Measurements from ENCODE around the gene BCKDHA.
A peak's percentile ranks its signal among the peaks of the same experiment; 100 is the strongest.
"Not testable (repeated sequence)": the region's sequence is repeated elsewhere in the genome, so short reads cannot be mapped to it uniquely, and the experiment has no call there.

The BCKDHA gene

DNA sequence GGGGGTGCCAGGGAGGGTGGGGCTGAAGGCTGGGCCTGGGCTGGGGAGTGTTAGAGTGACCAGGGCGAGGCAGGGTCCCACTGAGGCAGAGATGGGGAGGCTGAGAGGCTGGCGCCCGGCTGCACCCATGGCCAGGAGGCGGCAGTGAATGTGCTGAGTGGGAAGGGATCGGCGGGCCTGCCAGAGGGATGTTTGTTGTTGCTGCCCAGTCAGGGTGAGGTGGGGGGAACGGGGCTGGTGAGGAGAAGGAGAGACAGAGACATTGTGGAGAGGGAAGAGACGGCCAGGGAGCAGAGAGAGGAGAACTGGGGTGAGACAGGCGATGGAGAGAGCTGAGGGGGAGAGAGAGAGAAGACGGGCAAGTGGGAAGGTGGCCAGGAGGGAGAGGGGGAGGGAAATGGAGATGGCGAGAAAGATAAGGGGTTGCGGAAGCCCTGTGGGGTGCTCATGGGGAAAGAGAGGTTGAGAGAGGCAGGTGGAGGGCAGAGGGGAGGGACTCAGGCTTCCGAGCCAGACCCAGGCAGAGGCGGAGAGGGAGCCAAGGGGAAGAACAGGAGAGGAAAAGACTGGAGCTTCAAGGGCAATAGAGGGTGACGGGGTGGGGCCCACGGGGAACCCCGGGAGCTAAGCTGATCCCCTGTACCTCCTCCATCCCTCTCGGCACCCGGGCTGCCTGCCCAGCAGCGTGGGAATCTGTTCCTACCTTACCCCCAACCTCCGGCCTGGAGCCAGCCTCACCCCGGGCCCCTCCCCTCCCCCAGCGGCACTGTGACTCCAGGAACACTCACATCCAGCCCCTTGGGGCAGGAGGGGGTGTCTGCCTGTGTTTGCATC lies 30.2 kb downstream of the BCKDHA start:
- DNase-seq: no peak

DNA sequence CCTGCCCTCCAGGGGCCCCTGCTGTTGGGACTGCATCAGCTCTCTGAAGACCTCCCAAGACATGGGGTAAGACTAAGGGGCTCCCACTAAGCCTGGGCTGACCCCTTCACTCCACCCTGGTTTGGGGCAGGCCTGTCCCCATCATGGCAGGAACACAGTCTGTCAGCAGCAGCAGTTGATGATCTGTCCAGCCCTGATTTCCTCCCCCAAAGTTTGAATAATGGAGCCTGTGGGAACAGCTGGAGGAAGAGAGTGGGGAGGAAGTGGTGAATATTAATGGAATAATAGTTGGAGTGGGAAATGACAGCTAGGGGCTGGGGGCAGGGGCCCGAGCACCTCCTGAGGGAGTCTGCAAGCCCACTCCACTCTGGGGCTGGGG lies 30.9 kb downstream of the BCKDHA start:
- DNase-seq: no peak

DNA sequence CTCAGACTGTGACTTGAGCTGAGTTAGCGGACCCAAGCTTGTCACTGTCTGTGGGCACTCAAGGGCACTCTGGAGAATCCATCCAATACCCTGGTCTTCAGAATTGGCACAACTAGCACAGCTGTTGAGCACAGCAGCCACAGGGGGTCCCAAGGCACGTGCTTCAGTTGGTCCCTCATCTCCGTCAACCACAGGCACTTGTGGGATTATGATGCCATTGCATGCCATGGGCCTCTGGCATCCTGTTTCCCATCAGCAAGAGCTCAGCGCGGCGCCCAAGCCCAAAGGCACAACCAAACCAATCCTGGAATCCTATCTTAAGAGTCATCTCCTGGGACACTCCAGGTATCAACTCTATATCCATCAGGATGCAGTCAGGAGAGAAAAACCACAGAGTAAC lies 33.3 kb downstream of the BCKDHA start:
- DNase-seq: no peak

DNA sequence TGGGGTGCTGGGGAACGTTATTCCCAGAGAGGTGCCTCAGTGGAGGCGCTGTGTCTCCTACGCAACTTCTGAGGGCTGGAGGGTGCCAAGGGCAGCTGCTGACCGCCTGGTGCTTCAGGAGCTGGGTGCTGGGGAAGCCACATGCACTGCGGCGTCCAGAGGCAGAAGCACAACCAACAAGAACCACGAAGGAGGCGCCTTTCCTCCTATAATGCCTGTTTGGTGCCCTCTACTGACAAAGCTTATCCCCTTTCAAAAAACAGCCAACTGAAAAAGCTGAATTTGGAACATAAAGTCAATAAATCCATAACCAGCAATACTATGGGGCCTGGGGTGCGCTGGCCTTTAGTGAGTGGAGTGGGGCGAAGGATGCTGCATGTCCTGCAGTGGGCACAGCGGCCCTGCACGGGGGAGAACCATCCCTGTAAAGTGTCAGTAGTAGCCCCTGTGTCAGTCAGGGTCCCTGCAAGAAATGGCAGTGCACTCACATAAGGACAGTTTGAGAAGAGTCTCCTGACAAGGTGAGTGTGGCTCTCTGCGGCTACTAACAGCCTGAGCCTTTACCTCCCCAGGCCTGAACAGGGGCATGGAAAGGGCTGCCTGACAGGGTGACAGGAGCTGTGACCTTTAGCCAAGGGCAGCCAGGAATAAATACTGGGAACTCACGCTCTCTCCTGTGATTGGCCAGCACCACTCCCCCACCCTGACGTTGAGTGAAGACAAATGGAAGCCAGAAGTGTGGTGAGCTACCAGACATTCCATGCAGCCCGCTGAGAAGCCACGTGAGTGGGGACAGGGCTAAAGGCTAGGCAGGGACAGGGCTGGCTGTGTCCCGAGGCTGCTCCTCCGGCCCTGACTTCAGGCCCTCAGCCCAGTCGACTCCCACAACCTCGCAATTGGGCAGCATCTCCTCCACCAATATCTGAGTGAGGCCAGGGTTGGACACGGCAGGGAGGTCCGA lies 34.1 kb downstream of the BCKDHA start:
- DNase-seq: peak; percentile 25

DNA sequence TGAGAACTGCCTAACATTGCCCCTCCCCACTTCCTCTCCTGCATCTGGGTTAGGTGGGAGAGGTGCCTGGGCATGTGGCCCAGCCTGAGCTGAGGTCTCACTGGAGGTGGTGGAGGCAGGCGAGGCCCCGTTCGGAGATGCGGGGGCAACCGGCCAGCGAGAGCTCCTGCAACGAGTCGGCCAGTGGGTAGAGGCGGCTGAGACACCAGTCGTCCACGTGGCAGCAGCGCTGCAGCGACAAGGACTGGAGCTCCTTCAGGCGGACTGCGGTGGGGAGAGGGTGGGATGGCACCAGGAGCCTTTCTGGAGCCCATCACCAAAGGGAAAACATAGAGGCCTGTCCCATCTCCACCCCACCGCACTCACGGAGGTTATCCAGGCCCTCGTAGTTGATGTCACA lies 35.6 kb downstream of the BCKDHA start:
- no peak for DNase-seq

DNA sequence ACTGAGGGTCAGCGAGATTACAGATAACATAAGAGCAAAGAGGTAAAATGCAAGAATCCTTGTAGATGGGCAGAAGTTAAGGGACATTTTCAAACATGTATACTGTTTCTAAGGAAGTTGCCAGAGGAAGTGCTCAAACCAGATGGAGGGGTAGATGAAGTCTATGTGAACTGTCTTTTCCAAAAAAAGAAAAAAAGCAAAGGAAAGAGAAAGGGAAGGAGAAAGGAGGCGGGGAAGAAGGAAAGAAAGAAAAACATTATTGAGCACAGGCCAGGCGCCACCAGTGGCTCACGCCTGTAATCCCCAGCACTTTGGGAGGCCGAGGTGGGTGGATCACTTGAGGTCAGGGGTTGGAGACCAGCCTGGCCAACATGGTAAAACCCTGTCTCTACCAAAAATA lies 36.8 kb downstream of the BCKDHA start:
- DNase-seq: no peak

DNA sequence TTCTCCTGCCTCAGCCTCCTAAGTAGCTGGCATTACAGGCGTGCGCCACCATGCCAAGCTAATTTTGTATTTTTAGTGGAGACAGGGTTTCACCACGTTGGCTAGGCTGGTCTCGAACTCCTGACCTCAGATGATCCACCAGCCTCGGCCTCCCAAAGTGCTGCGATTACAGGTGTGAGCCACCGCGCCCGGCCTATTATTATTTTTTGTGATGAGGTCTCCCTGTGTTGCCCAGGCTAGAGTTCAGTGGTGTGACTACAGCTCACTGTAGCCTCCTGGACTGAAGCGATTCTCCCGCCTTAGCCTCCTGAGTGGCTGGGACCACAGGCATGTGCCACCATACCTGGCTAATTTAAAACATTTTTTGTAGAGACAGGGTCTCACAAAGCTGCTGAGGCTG lies 37.8 kb downstream of the BCKDHA start:
- DNase-seq: not testable (repeated sequence)

DNA sequence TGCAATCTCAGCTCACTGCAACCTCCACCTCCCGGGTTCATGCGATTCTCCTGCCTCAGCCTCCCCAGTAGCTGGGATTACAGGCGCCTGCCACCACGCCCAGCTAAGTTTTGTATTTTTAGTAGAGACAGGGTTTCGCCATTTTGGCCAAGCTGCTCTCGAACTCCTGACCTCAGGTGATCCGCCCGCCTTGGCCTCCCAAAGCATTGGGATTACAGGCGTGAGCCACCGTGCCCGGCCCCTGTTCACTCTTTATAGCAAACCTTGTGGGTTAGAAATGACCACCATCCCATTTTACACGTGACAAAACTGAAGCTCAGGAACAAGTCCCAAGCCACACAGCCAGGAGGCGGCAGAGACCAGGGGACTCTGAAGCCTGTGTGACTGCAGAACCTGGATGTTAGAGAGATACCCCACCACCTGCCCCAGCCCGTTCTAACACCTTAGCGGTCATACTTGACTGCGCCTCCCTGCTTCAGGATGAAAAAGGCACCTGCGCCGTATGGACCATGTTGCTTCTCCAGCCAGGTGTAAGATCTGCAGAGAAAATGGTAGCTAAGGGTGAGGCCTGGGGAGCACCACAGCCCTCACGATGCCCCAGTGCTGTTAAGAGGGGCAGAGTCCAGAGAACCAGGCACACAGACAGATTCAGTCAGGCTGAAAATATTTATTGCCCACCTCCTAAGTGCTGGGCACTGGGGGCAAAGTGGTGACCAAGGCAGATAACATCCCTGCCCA lies 38.5 kb downstream of the BCKDHA start:
- no peak for DNase-seq

DNA sequence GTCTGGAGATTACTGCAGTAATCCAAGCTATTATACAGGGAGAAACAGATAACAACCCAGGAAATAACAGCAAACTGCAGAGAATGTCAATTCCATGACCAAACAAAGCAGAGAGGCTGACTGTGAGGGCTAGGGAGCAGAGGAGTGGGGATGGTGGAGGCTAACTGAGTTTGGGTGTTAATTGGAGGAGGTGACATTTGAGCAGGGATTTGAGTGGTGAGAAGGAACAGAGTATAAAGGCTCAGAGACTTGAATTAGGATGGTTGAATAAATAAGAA lies 39.0 kb downstream of the BCKDHA start:
- DNase-seq: no peak

DNA sequence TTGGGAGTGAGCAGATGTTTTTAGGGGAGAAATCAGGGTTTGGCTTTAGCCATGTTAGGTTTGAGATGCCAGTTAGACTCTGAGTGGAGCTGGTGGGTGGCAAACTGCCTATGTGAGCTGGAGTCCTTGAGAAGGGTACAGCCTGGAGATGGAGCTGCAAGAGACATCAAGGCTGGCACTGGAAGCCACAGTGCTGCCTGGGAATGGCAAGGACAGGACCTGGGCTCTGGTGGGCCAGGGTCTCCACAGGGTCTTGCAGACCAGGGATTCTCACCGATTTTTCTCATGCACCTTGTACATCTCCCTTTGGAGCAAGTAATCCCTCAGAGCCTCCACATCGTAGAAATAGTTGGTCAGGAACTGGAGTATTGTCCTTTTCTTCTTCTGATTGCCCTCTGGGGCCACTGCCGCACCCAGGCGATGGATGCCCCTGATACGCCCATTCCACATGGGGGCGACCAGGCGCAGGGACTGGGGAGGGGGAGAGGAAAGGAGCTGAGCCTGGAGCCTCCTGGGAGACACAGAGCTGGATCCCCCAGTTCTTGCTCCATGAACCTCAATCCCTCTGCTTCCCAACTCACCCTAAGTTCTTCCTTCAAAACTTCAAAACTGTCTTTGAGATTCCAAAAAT lies 40.4 kb downstream of the BCKDHA start:
- DNase-seq: no peak

DNA sequence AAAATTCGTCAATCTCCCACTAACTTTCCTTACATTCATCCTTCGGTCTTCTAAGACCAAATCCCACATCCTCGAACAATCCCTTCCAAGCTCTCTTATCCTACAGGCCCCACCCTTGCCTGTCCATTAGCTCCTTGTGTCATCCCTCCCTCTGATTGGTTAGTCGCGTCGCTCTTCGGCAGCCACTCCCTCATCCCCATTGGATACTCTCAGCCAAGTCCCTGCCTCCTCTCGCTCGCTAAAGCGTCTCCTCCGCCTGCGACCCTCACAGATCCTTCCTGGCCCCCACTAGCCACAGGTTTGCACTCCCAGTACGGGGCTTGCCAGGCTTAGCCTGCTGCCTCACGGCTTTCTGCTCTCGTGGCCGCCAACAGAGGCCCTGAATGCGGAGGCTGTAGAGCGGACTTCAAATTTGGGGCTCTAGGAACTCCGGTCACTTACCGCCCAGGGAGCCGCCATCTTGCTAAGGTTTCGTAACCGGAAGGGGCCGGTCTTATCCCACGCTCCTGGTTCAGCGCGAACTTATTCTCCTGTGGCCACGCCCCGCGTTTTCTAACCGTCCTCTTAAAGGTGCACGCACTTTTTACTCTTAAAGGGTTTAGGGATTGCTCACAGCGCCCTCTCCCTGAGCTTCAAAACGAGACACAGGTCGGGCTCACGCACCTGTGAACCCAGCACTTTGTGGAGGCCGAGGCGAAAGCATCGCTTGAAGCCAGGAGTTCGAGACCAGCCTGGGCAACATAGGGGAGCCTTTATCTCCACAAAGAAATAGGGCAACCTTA lies 42.0 kb downstream of the BCKDHA start, which contains the start of gene DMAC2:
Gene DMAC2 (minus strand): TSS at position 472 of the 782 bp plus-strand sequence. CDS start 13 bp downstream, at position 459.
- DNase-seq: peak; percentile 97

DNA sequence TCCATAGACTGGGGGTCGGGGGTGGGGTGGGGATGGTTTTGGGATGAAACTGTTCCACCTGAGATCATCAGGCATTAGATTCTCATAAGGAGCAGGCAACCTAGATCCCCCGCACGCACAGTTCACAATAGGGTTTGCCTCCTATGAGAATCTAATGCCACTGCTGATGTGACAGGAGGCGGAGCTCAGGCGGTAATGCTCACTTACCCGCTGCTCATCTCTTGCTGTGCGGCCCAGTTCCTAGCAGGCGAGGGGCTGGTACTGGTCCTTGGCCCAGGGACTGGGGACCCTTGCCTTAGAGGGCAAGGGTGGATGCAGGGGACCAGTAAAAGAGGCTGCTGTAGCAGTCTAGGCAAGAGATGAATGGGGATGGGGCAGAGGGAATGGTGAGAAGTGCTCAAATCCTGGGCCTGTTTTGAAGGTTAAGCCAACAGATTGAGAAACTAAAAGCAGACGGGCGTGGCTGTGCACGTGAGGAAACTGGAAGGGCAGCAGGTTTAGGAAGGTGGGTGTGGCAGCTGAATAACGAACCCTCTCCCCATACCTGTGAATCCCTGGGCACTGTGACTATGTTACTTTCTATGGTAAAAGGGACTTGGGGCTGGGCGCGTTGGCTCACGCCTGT lies 43.8 kb downstream of the BCKDHA start:
- no peak for DNase-seq

DNA sequence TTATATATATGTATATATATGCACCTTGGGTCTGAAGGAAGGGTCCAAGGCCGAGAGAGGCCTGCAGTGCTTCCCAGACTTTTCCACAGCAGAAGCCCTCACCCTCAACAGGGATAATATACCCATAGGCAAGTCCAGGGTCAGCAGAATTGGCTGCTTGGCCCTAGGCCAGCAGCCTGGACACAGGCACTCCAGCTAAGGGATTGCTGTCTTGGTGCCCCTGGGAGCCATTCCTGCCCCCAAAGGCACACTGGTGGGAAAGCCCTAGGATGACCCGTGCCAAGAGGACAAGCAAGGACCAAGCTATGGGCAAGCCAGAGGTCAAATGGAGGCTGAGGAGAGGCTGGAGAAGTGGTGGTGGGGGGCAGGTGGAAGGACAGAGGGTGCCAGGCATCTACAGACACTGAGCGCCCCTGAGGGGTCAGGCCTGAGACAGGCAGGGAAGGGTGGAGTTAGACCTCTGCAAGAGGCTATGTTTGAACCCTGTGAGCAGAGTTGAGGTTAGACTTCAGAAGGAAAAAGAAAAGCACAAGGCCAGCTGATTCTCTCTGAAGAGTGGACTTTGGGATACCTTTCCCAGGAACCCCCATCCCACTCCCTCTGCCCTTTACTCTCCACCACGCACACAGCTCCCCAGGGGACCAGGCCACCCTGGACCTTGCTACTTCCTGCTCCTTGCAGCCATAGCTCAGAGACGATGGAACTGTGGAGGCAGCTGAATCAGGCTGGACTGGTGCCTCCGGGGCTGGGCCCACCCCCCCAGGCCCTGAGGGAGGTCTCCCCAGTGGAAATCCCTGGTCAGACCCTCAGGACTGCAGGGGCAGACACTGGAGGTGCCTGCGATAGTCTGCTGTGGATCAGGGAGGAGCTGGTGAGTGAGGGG lies 45.1 kb downstream of the BCKDHA start, which contains the start of gene ERICH4:
Gene ERICH4 (plus strand): TSS at position 684 of the 883 bp plus-strand sequence. CDS start 14 bp downstream, at position 698.
- DNase-seq: no peak

DNA sequence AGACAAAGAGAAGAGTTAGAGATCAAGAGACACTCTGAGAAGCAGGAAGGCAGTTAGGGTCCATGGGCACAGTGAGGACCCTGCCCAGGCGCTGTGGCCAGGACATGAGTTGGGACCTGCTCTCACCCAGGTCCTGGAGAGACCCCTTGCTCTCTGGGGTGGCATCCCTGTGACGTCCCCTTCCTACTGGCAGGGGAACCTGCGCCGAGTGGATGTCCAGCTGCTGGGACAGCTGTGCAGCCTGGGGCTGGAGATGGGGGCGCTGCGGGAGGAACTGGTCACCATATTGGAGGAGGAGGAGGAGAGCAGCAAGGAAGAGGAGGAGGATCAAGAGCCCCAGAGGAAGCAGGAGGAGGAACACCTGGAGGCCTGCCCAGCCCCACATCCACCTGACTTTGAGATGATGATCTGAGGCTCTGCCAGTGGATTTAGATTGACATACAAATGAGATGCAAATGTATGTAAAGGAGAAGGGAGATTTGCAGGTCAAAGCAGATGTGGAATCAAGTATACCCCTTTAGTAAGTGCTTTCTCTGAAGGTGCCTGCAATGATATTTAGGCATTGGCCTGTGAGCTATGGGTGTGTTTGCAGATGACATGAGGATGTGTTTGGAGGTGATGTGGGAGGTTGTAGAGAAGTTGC lies 46.3 kb downstream of the BCKDHA start:
- DNase-seq: no peak

DNA sequence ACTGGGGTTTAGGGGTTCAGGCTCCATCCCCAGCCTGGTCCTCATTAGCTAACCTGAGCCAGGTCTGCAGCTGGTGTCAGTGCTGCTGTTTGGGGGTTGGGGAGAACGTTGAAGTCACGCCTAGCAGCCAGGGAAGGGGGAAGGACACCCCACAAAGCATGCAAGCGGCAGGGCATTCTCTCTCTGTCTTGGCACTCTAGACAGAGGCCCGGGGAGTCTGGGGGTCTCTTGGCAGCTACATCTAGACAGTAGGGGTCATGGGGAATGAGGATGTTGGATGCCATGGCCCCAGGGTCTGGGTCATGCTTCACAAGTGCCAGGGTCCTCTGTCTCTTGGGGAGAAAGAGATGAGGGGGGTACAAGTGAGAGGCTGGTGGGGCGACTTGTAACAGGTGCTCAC lies 48.0 kb downstream of the BCKDHA start:
- no peak for DNase-seq

DNA sequence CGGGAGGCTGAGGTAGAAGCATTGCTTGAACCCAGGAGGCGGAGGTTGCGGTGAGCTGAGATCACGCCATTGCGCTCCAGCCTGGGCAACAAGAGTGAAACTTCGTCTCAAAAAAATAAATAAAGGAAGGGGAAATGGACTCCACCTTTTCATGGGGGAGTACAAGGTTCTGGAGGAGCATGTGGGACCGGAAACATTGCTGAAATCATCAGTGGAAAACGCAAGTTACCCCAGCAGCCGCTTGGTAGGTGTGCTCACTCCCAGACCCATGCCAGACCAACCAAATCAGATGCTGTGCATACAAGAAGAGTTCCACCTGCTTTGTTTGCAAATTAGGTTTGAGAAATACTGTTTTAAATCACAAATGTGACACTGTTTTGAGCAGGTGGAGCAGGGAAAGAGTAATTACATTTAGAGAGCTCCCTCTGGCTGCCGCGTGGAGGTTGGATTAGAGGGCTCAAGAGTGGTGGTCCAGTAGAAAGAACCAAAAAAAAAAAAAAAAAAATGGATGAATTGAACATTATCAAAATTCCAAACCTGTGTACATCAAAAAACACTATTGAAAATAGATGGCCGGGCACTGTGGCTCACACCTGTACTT lies 50.2 kb downstream of the BCKDHA start:
- no peak for DNase-seq

DNA sequence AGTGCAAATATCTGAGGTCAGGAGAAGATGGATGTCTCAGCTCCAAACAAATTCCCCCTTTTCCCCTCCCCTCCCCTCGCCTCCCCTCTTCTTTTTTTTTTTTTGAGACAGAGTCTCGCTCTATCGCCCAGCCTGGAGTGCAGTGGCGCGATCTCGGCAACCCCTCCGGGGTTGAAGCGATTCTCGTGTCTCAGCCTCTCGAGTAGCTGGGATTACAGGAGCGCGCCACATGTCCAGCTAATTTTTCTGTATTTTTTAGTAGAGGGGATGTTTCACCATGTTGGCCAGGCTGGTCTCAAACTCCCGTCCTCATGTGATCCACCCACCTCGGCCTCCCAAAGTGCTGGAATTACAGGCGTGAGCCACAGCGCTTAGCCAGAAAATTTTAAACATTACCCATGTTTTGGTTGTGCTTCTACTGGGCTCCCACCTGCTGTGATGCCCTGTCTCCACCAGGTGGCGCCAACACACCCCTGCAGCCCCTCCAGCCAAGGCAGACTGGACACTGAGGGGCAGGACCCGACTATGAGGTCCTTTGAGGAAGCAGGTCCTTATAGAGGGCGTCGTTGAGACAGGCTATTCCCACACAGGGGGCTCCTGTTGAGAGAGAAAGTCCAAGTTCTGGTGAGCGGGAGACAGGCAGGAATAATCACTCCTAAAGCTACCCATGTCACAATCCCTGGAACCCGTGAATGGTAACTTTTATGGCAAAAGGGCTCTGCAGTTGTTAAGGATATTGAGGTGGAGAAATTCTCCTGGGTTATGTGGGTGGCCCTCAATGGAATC lies 51.7 kb downstream of the BCKDHA start:
- peak; percentile 64 for DNase-seq

DNA sequence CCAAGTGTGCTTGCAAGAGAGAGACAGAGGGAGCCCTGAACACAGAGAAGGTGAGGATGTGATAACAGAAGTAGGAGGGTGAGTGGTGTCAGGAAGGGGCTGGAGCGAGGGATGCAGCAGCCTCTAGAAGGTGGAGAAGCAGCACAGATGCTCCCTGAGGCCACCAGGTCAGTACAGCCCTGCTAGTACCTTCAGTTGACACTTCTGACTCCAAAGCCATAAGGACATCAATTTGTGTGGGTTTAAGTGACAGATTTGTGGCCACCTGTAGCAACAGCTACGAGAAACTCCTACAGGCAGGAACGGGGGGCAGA lies 52.2 kb downstream of the BCKDHA start:
- no peak for DNase-seq
